Thoracic aorta (tissue), 2 donors: ENCODE results near the gene MISFA. TPM values are rescaled to one million over a fixed set of nuclear protein-coding genes. Genes with fewer than 3 reads are reported as not detected.

ENCODE experiments used
- ATAC-seq: fragments of 150-250 bp; one replicate; pipeline ENCODE4 v1.8.0; 2017; ENCODE audit warnings: low read depth; ENCODE audit not compliant: insufficient number of reproducible peaks, low FRiP score
- DNase-seq: peaks from one replicate; pipeline ENCODE4 v3.0.0-alpha.2; 2020; ENCODE audit warnings: low spot score
- H3K27ac ChIP-seq, 2 donors: fragments of 200-600 bp; sonication (generic); 1 replicate in 1 of 2; 2 replicates in 1 of 2; pipeline ENCODE4 v1.5.1; 2016; ENCODE audit warnings: mild to moderate bottlenecking in 2 of 2, moderate library complexity in 2 of 2
- H3K27me3 ChIP-seq: fragments of 200-600 bp; sonication (generic); replicated peaks from 2 replicates; pipeline ENCODE4 v1.6.0; 2016; ENCODE audit warnings: mild to moderate bottlenecking; ENCODE audit not compliant: insufficient read depth
- H3K36me3 ChIP-seq: fragments of 200-600 bp; sonication (generic); one replicate; pipeline ENCODE4 v1.5.1; 2016
- H3K4me1 ChIP-seq, 2 donors: fragments of 200-600 bp; sonication (generic); 1 replicate in 1 of 2; 2 replicates in 1 of 2; pipeline versions ENCODE4 v1.5.1 to v1.6.0; 2016; ENCODE audit warnings: low read depth in 2 of 2, mild to moderate bottlenecking in 1 of 2; ENCODE audit not compliant: control insufficient read depth in 1 of 2
- H3K4me3 ChIP-seq: fragments of 200-600 bp; sonication (generic); 2 replicates; pipeline ENCODE4 v1.5.1; 2016; ENCODE audit warnings: mild to moderate bottlenecking
- H3K9me3 ChIP-seq: fragments of 200-600 bp; sonication (generic); 2 replicates; pipeline ENCODE4 v1.5.1; 2016
- CTCF ChIP-seq: fragments of 200-600 bp; sonication (generic); IDR thresholded peaks from one replicate; pipeline ENCODE4 v1.5.1; 2019; ENCODE audit warnings: antibody characterized with exemption
- total RNA-seq, 2 donors: library from RNA; depleted of rRNA; stranded (reverse); fragments of >200 nt; gene quantifications; one replicate each; pipeline versions ENCODE4 v1.1.0 to v1.2.3, GENCODE V29; 2016

Gene MISFA
- total RNA-seq, 2 donors from 2014 or later: 17.3 TPM; not detected in 1

- peak overlapping the region; percentile 73 to 79 for H3K27ac ChIP-seq
- H3K4me1 ChIP-seq: peaks cover 8 to 23% of the 10 kb centered on the region in 2 donors
- no peaks in the 10 kb centered on the region for H3K9me3 ChIP-seq
- no peak for DNase-seq
- TF ChIP-seq CTCF: no peak
- H3K4me3 ChIP-seq: peak overlapping the region; percentile 42
- H3K27me3 ChIP-seq: no peaks in the 10 kb centered on the region
- peaks cover 21% of the 10 kb centered on the region for H3K36me3 ChIP-seq
- ATAC-seq: peak; percentile 33
These were observed 18.9 kb downstream of the MISFA start for GRCh38 chr11:18618342-18619025.

GRCh38 chr11:18623707-18624106 lies 24.1 kb downstream of the MISFA start:
- no peaks in the 10 kb centered on the region for H3K36me3 ChIP-seq

GRCh38 chr11:18624161-18624560 lies 24.6 kb downstream of the MISFA start:
- H3K27me3 ChIP-seq: no peaks in the 10 kb centered on the region
- DNase-seq (no peak), ATAC-seq (no peak)
- no peak overlapping the region for H3K27ac ChIP-seq
- H3K4me3 ChIP-seq: no peak overlapping the region
- H3K9me3 ChIP-seq: no peaks in the 10 kb centered on the region
- TF ChIP-seq CTCF: no peak
- no peaks in the 10 kb centered on the region for H3K36me3 ChIP-seq
- peaks cover 3 to 26% of the 10 kb centered on the region in 2 donors for H3K4me1 ChIP-seq

More at GRCh38 chr11:18623707-18624106, 24.1 kb downstream of the MISFA start:
- H3K4me3 ChIP-seq: no peak overlapping the region
- DNase-seq: no peak
- no peaks in the 10 kb centered on the region for H3K27me3 ChIP-seq
- H3K27ac ChIP-seq: no peak overlapping the region
- TF ChIP-seq CTCF: no peak
- ATAC-seq: no peak
- no peaks in the 10 kb centered on the region for H3K9me3 ChIP-seq
- H3K4me1 ChIP-seq: peaks cover 8 to 31% of the 10 kb centered on the region in 2 donors

GRCh38 chr11:18632841-18633240 lies 33.3 kb downstream of the MISFA start:
- Histone ChIP-seq H3K4me3 (peak overlapping the region; percentile 91), H3K27ac (no peak overlapping the region), H3K4me1 (peaks cover 13 to 20% of the 10 kb centered on the region in 2 donors), H3K27me3 (no peaks in the 10 kb centered on the region), H3K36me3 (no peaks in the 10 kb centered on the region), H3K9me3 (no peaks in the 10 kb centered on the region)
- DNase-seq: no peak
- no peak for ATAC-seq
- no peak for TF ChIP-seq CTCF

- peak overlapping the region; percentile 91 for H3K4me3 ChIP-seq
- H3K4me1 ChIP-seq: peaks cover 13 to 18% of the 10 kb centered on the region in 2 donors
- ATAC-seq (no peak), DNase-seq (no peak)
- H3K36me3 ChIP-seq: no peaks in the 10 kb centered on the region
- no peak for TF ChIP-seq CTCF
- peak overlapping the region; percentile 90 to 95 for H3K27ac ChIP-seq
- H3K27me3 ChIP-seq: no peaks in the 10 kb centered on the region
- no peaks in the 10 kb centered on the region for H3K9me3 ChIP-seq
These were observed 33.9 kb downstream of the MISFA start for GRCh38 chr11:18633256-18634139.
